Measurements from ENCODE around the gene ECI1. TPM values are rescaled to one million over a fixed set of nuclear protein-coding genes. Genes with fewer than 3 reads are reported as not detected.

The ECI1 gene
- polyA plus RNA-seq, 3 donors: 29.9 to 74.5 (median 52.3) TPM

DNA sequence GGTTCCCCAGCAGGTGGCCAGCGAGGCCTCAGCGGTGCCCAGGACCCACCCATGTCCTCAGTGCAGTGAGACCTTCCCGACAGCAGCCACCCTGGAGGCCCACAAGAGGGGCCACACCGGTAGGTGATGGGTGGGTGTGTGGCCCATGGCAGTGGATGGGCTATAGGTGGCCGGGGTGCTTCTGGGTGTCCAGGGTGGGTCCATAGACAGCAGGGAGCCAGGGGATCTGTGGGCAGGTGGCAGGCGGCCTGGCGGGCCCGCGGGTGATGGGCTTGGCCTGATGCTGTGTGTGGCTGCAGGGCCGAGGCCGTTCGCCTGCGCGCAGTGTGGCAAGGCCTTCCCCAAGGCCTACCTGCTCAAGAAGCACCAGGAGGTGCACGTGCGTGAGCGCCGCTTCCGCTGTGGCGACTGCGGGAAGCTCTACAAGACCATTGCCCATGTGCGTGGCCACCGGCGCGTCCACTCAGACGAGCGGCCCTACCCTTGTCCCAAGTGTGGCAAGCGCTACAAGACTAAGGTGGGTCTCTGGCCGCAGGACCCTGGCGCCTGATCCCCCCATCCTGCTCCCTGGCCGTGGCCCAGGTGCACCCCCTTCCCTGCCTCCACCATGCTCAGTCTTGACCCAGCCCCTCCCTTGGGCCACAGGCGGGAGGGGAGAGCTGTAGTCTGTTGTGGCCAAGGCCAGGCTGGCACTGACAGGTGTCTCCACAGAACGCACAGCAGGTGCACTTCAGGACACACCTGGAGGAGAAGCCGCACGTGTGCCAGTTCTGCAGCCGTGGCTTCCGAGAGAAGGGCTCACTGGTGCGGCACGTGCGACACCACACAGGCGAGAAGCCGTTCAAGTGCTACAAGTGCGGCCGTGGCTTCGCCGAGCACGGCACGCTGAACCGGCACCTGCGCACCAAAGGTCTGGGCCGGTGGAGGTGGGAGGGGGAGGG lies 17.2 kb downstream of the ECI1 start:
- H4K20me1 ChIP-seq (ENCODE audit: insufficient read depth, low read length): peaks cover 30% of the 10 kb centered on the region
- no peak for DNase-seq
- intact Hi-C loops (cut with micrococcal nuclease): no loop called here
- no peak overlapping the region for H3K4me2 ChIP-seq (replicated peaks; ENCODE audit: extremely low read depth, low read length, poor library complexity, severe bottlenecking)
- H3K36me3 Mint-ChIP-seq: peaks cover 50 to 64% of the 10 kb centered on the region in 2 donors
- peaks cover 0 to 6% (median 0%) of the 10 kb centered on the region in 7 donors for H3K9me3 Mint-ChIP-seq
- no peaks in the 10 kb centered on the region for H3K9me3 ChIP-seq (replicated peaks in 1 of 2; ENCODE audit: control insufficient read depth in 1 of 2, insufficient read depth in 1 of 2, low read length in 2 of 2)
- no peaks in the 10 kb centered on the region for H3K79me2 ChIP-seq (ENCODE audit: insufficient read depth, low read length)
- peaks cover 61 to 63% of the 10 kb centered on the region in 2 donors for H3K36me3 ChIP-seq (replicated peaks in 1 of 2; ENCODE audit: control insufficient read depth in 1 of 2, insufficient read depth in 2 of 2, low read length in 2 of 2)
- TF ChIP-seq, protein P1, sequence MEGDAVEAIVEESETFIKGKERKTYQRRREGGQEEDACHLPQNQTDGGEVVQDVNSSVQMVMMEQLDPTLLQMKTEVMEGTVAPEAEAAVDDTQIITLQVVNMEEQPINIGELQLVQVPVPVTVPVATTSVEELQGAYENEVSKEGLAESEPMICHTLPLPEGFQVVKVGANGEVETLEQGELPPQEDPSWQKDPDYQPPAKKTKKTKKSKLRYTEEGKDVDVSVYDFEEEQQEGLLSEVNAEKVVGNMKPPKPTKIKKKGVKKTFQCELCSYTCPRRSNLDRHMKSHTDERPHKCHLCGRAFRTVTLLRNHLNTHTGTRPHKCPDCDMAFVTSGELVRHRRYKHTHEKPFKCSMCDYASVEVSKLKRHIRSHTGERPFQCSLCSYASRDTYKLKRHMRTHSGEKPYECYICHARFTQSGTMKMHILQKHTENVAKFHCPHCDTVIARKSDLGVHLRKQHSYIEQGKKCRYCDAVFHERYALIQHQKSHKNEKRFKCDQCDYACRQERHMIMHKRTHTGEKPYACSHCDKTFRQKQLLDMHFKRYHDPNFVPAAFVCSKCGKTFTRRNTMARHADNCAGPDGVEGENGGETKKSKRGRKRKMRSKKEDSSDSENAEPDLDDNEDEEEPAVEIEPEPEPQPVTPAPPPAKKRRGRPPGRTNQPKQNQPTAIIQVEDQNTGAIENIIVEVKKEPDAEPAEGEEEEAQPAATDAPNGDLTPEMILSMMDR (IDR thresholded peaks at IDR 0.05): no peak
- 96% methylated on average over 50 of the region's 51 CpGs for WGBS (ENCODE audit: insufficient coverage)
- no peak overlapping the region for H2AFZ ChIP-seq (ENCODE audit: insufficient read depth, low read depth, low read length, poor library complexity, severe bottlenecking)
- no peak overlapping the region for H3K4me3 Mint-ChIP-seq
- H3K9ac ChIP-seq (ENCODE audit: insufficient read depth, low read length, poor library complexity, severe bottlenecking): no peak overlapping the region
- H3K27ac Mint-ChIP-seq: no peak overlapping the region
- peaks cover 33 to 46% (median 33%) of the 10 kb centered on the region in 3 donors for H3K27me3 Mint-ChIP-seq (ENCODE audit: low read depth in 3 of 3)
- H3K27ac ChIP-seq (ENCODE audit: low read depth in 1 of 2, low read length in 2 of 2): no peak overlapping the region
- peaks cover 18 to 38% of the 10 kb centered on the region in 2 donors for H3K27me3 ChIP-seq (ENCODE audit: control insufficient read depth in 2 of 2, insufficient read depth in 2 of 2, low read length in 2 of 2)
- H3K4me1 ChIP-seq (ENCODE audit: control insufficient read depth in 1 of 2, insufficient read depth in 2 of 2, low read length in 2 of 2): peaks cover 5 to 6% of the 10 kb centered on the region in 2 donors
- peaks cover 5% of the 10 kb centered on the region for H3K4me1 Mint-ChIP-seq
- no peak overlapping the region for H3K4me3 ChIP-seq (replicated peaks in 1 of 3; ENCODE audit: low read depth in 2 of 3, low read length in 3 of 3)

DNA sequence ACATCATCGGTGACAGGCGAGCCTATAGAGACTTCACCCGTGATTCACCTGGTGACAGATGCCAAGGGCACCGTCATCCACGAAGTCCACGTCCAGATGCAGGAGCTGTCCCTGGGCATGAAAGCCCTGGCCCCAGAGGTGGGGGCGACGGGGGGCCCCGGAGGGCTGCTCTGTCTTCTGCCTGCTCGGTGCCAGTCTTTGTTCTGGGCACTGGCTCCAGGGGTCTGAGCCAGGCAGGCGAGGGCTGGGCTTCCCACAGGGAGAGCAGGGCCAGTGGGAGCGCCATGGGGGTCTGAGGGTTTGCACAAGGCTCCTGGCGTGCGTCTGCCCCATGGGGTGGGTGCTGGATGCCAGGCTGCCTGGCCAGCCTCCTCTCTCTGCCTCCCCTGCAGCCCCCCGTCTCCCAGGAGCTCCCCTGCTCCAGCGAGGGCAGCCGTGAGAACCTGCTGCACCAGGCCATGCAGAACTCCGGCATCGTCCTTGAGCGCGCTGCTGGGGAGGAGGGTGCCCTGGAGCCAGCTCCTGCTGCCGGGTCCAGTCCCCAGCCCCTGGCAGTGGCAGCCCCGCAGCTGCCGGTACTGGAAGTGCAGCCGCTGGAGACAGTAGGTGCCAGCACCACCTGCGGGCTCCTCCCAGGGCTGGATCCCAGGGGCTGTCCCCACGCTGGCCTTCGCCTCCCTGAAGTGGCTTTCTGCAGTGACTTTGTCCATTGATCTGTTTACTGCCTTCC lies 18.2 kb downstream of the ECI1 start:
- DNase-seq: no peak
- Histone ChIP-seq H3K9ac (ENCODE audit: insufficient read depth, low read length, poor library complexity, severe bottlenecking) (no peak overlapping the region), H3K4me1 (ENCODE audit: control insufficient read depth in 1 of 2, insufficient read depth in 2 of 2, low read length in 2 of 2) (peaks cover 5 to 6% of the 10 kb centered on the region in 2 donors), H3K9me3 (replicated peaks in 1 of 2; ENCODE audit: control insufficient read depth in 1 of 2, insufficient read depth in 1 of 2, low read length in 2 of 2) (no peaks in the 10 kb centered on the region), H3K36me3 (replicated peaks in 1 of 2; ENCODE audit: control insufficient read depth in 1 of 2, insufficient read depth in 2 of 2, low read length in 2 of 2) (peaks cover 71 to 72% of the 10 kb centered on the region in 2 donors), H3K27me3 (ENCODE audit: control insufficient read depth in 2 of 2, insufficient read depth in 2 of 2, low read length in 2 of 2) (peaks cover 18 to 31% of the 10 kb centered on the region in 2 donors), H3K79me2 (ENCODE audit: insufficient read depth, low read length) (no peaks in the 10 kb centered on the region), H3K4me2 (replicated peaks; ENCODE audit: extremely low read depth, low read length, poor library complexity, severe bottlenecking) (no peak overlapping the region), H3K4me3 (replicated peaks in 1 of 3; ENCODE audit: low read depth in 2 of 3, low read length in 3 of 3) (no peak overlapping the region), H2AFZ (ENCODE audit: insufficient read depth, low read depth, low read length, poor library complexity, severe bottlenecking) (no peak overlapping the region), H4K20me1 (ENCODE audit: insufficient read depth, low read length) (peaks cover 22% of the 10 kb centered on the region), H3K27ac (ENCODE audit: low read depth in 1 of 2, low read length in 2 of 2) (no peak overlapping the region)
- Mint-ChIP-seq H3K4me3 (no peak overlapping the region), H3K27me3 (ENCODE audit: low read depth in 3 of 3) (peaks cover 27 to 37% (median 27%) of the 10 kb centered on the region in 3 donors), H3K36me3 (peaks cover 55 to 68% of the 10 kb centered on the region in 2 donors), H3K4me1 (peaks cover 5% of the 10 kb centered on the region), H3K9me3 (peaks cover 0 to 6% (median 0%) of the 10 kb centered on the region in 7 donors), H3K27ac (no peak overlapping the region)
- 97% methylated on average over 28 of the region's 28 CpGs for WGBS (ENCODE audit: insufficient coverage)
- intact Hi-C loops (cut with micrococcal nuclease): no loop called here
- TF ChIP-seq, protein P1 (IDR thresholded peaks at IDR 0.05): no peak
